Body of pancreas (tissue), 4 donors: ENCODE results near the gene LAMA2. TPM values are rescaled to one million over a fixed set of nuclear protein-coding genes. Genes with fewer than 3 reads are reported as not detected.

Source experiments
- ATAC-seq: fragments of 150-250 bp; one replicate; pipeline ENCODE4 v1.9.1; 2016
- DNase-seq, 4 donors: peaks; one replicate each; pipeline ENCODE4 v3.0.0-alpha.2; 2019
- H3K27ac ChIP-seq, 4 donors: fragments of 200-600 bp; sonication (generic); 1 replicate in 3 of 4; 2 replicates in 1 of 4; pipeline versions ENCODE4 v1.5.1 to v1.6.1; 2016 to 2019; ENCODE audit warnings: mild to moderate bottlenecking in 1 of 4, mixed read lengths in 1 of 4, moderate library complexity in 1 of 4
- H3K27me3 ChIP-seq, 2 donors: fragments of 200-600 bp; sonication (generic); one replicate each; pipeline ENCODE4 v1.6.0; 2016; ENCODE audit warnings: mild to moderate bottlenecking in 1 of 2
- H3K36me3 ChIP-seq, 2 donors: fragments of 200-600 bp; sonication (generic); replicated peaks in 1 of 2; 2 replicates each; pipeline ENCODE4 v1.5.1; 2016; ENCODE audit warnings: low read depth in 2 of 2; ENCODE audit not compliant: insufficient read depth in 1 of 2
- H3K4me1 ChIP-seq: fragments of 200-600 bp; sonication (generic); one replicate; pipeline ENCODE4 v1.6.0; 2016
- H3K4me3 ChIP-seq, 2 donors: fragments of 200-600 bp; sonication (generic); 1 replicate in 1 of 2; 2 replicates in 1 of 2; pipeline ENCODE4 v1.5.1; 2016 to 2019
- H3K9me3 ChIP-seq, 3 donors: fragments of 200-600 bp; sonication (generic); 1 replicate in 2 of 3; 2 replicates in 1 of 3; pipeline ENCODE4 v1.5.1; 2016
- CTCF ChIP-seq, 7 experiments: fragments of 450-650 bp in 4 of 7; fragments of 200-600 bp in 3 of 7; sonication (generic) in 3 of 7; IDR thresholded peaks; one replicate each; pipeline ENCODE4 v1.5.1; 2016 to 2019; ENCODE audit warnings: antibody characterized with exemption in 7 of 7
- POLR2A ChIP-seq, 3 donors: fragments of 450-650 bp; IDR thresholded peaks; one replicate each; pipeline ENCODE4 v1.6.1; 2016; ENCODE audit warnings: antibody characterized with exemption in 3 of 3, mild to moderate bottlenecking in 2 of 3
- WGBS, 2 donors: methylation state at CpG; one replicate each; pipeline ENCODE4 v1.1.5; 2017; 5-methylcytosine and 5-hydroxymethylcytosine counted together
- intact Hi-C: fragments of 100-400 bp; cut with DNase I; formaldehyde crosslinking; loops from one replicate; pipeline ENCODE4 v1.15.1; 2023
- total RNA-seq, 2 donors: library from RNA; depleted of rRNA; stranded (reverse); fragments of >200 nt; gene quantifications; one replicate each; pipeline ENCODE4 v1.1.0, GENCODE V29; 2016

LAMA2 gene
- total RNA-seq, 2 donors from 2014 or later = 43.3 to 54.7 TPM

- no peak for TF ChIP-seq POLR2A (IDR thresholded peaks at IDR 0.05)
- no peak for TF ChIP-seq CTCF (IDR thresholded peaks at IDR 0.05)
- 42 to 52% methylated on average over 2 of the region's 2 CpGs for WGBS, 2 donors
- Histone ChIP-seq H3K27ac (no peak overlapping the region), H3K36me3 (no peaks in the 10 kb centered on the region), H3K9me3 (no peaks in the 10 kb centered on the region), H3K4me3 (no peak overlapping the region), H3K27me3 (no peaks in the 10 kb centered on the region), H3K4me1 (no peaks in the 10 kb centered on the region)
- DNase-seq = no peak
- no peak for ATAC-seq
- intact Hi-C loops = no loop called here
Measured at GRCh38 chr6:129331450-129332138, 448.7 kb downstream of the LAMA2 start.

GRCh38 chr6:129335792-129336191, 452.9 kb downstream of the LAMA2 start:
- ATAC-seq = no peak
- Histone ChIP-seq H3K4me3 (no peak overlapping the region), H3K27me3 (no peaks in the 10 kb centered on the region), H3K4me1 (no peaks in the 10 kb centered on the region), H3K27ac (no peak overlapping the region), H3K36me3 (no peaks in the 10 kb centered on the region), H3K9me3 (no peaks in the 10 kb centered on the region)
- intact Hi-C loops = no loop called here
- WGBS, 2 donors = 46 to 52% methylated on average over 4 of the region's 4 CpGs
- no peak for TF ChIP-seq POLR2A (IDR thresholded peaks at IDR 0.05)
- TF ChIP-seq CTCF (IDR thresholded peaks at IDR 0.05) = no peak
- no peak for DNase-seq

GRCh38 chr6:129338683-129339082, 455.7 kb downstream of the LAMA2 start:
- Histone ChIP-seq H3K27me3 (no peaks in the 10 kb centered on the region), H3K9me3 (no peaks in the 10 kb centered on the region), H3K27ac (no peak overlapping the region), H3K36me3 (no peaks in the 10 kb centered on the region), H3K4me1 (no peaks in the 10 kb centered on the region), H3K4me3 (no peak overlapping the region)
- 72 to 74% methylated on average over 4 of the region's 4 CpGs for WGBS, 2 donors
- DNase-seq = no peak
- intact Hi-C loops = no loop called here
- ATAC-seq = no peak
- TF ChIP-seq CTCF (IDR thresholded peaks at IDR 0.05) = no peak
- no peak for TF ChIP-seq POLR2A (IDR thresholded peaks at IDR 0.05)

GRCh38 chr6:129340983-129341382, 458.0 kb downstream of the LAMA2 start:
- H3K27me3 ChIP-seq = no peaks in the 10 kb centered on the region
- no peak for DNase-seq

More at GRCh38 chr6:129340983-129341382, 458.0 kb downstream of the LAMA2 start:
- H3K36me3 ChIP-seq = no peaks in the 10 kb centered on the region
- intact Hi-C loops = no loop called here
- H3K9me3 ChIP-seq = no peaks in the 10 kb centered on the region
- 63 to 64% methylated on average over 4 of the region's 4 CpGs for WGBS, 2 donors
- no peak overlapping the region for H3K27ac ChIP-seq
- H3K4me3 ChIP-seq = no peak overlapping the region
- H3K4me1 ChIP-seq = no peaks in the 10 kb centered on the region
- ATAC-seq = no peak
- TF ChIP-seq CTCF (IDR thresholded peaks at IDR 0.05) (no peak), POLR2A (IDR thresholded peaks at IDR 0.05) (no peak)
